A549 (cell line): ENCODE measurements around the gene ATG101. TPM values are rescaled to one million over a fixed set of nuclear protein-coding genes. Genes with fewer than 3 reads are reported as not detected.

Source experiments
- ATAC-seq, 2 experiments: fragments of 200-7000 bp in 1 of 2; fragments of >200 bp in 1 of 2; cut with Nextera tagmentation in 1 of 2; cut with Tn5 transposase in 1 of 2; 3 replicates each; pipeline versions ENCODE4 v1.8.0 to v1.9.1; 2018 to 2020; ENCODE audit warnings: mild to moderate bottlenecking in 1 of 2, moderate library complexity in 1 of 2
- CTCF ChIA-PET: fragments of 300-600 bp; sonication (Branson Sonifier 250); formaldehyde crosslinking; extraction: SDS; loops from one replicate; lab custom pipeline; 2021; ENCODE audit warnings: antibody characterized with exemption, inconsistent platforms; lab: Yijun Ruan, JAX
- POLR2A ChIA-PET: fragments of 350-600 bp; formaldehyde crosslinking; extraction: SDS; loops from one replicate; lab custom pipeline; 2021; ENCODE audit warnings: antibody characterized with exemption, inconsistent platforms; lab: Yijun Ruan, JAX
- DNase-seq, 2 experiments: peaks; one replicate each; pipeline versions ENCODE4 v3.0.0 to v3.0.0-alpha.2; 2011 to 2016; ENCODE audit warnings: low read depth in 1 of 2, low spot score in 1 of 2
- FAIRE-seq: peaks from 2 replicates; lab custom pipeline; 2011; peaks lifted over from hg19 to GRCh38; lab: Jason Lieb, UNC
- H3K27ac ChIP-seq, 2 experiments: fragments of >200 bp; sonication (Bioruptor Twin); formaldehyde crosslinking; 3 replicates each; pipeline ENCODE4 v1.5.1; 2016 to 2017
- H3K4me1 ChIP-seq: fragments of >200 bp; sonication (Bioruptor Twin); formaldehyde crosslinking; 3 replicates; pipeline ENCODE4 v1.6.1; 2016
- H3K4me2 ChIP-seq: fragments of >200 bp; sonication (Bioruptor Twin); formaldehyde crosslinking; 3 replicates; pipeline ENCODE4 v1.6.1; 2016
- H3K4me3 ChIP-seq: fragments of >200 bp; sonication (Bioruptor Twin); formaldehyde crosslinking; 3 replicates; pipeline ENCODE4 v1.5.1; 2016
- H3K9me3 ChIP-seq: fragments of >200 bp; sonication (Bioruptor Twin); formaldehyde crosslinking; 3 replicates; pipeline ENCODE4 v1.6.1; 2016
- EHF ChIP-seq: fragments of 250-450 bp; sonication (Bioruptor Pico); IDR thresholded peaks from 2 replicates; pipeline ENCODE4 v1.5.0; 2020; ENCODE audit warnings: mild to moderate bottlenecking
- EP300 ChIP-seq, 2 experiments: fragments of >200 bp; sonication (Bioruptor Twin); formaldehyde crosslinking; IDR thresholded peaks; 2 replicates in 1 of 2; 3 replicates in 1 of 2; pipeline ENCODE4 v1.6.1; 2016 to 2017
- ESRRA ChIP-seq: fragments of 150-350 bp; IDR thresholded peaks from 2 replicates; pipeline ENCODE4 v1.6.1; 2014; ENCODE audit warnings: mild to moderate bottlenecking, low read length, borderline replicate concordance
- FOSB ChIP-seq: fragments of 250-450 bp; sonication (Bioruptor Pico); IDR thresholded peaks from 2 replicates; pipeline ENCODE4 v1.5.0; 2020; ENCODE audit warnings: mild to moderate bottlenecking, moderate library complexity
- FOXS1 ChIP-seq: fragments of 250-450 bp; sonication (Bioruptor Pico); IDR thresholded peaks from 2 replicates; pipeline ENCODE4 v1.5.0; 2020; ENCODE audit warnings: mild to moderate bottlenecking, moderate library complexity
- HEYL ChIP-seq: fragments of 250-450 bp; sonication (Bioruptor Pico); IDR thresholded peaks from 2 replicates; pipeline ENCODE4 v1.8.0; 2021; ENCODE audit warnings: mild to moderate bottlenecking, moderate library complexity
- HOXA7 ChIP-seq: fragments of 250-450 bp; sonication (Bioruptor Pico); IDR thresholded peaks from 2 replicates; pipeline ENCODE4 v1.5.0; 2020; ENCODE audit warnings: mild to moderate bottlenecking, moderate library complexity
- HOXB13 ChIP-seq: fragments of 250-450 bp; sonication (Bioruptor Pico); IDR thresholded peaks from 2 replicates; pipeline ENCODE4 v1.5.0; 2020; ENCODE audit warnings: low read depth, mild to moderate bottlenecking, moderate library complexity
- HOXB5 ChIP-seq: fragments of 250-450 bp; sonication (Bioruptor Pico); IDR thresholded peaks from 2 replicates; pipeline ENCODE4 v1.5.0; 2020; ENCODE audit warnings: mild to moderate bottlenecking, moderate library complexity
- JUNB ChIP-seq: fragments of >200 bp; sonication (Bioruptor Twin); formaldehyde crosslinking; IDR thresholded peaks from 2 replicates; pipeline ENCODE4 v1.6.1; 2016
- MAFK ChIP-seq: fragments of 450-650 bp; IDR thresholded peaks from 2 replicates; pipeline ENCODE4 v1.6.1; 2014; ENCODE audit not compliant: partially characterized antibody
- MAZ ChIP-seq: fragments of 150-350 bp; IDR thresholded peaks from 2 replicates; pipeline ENCODE4 v1.6.1; 2014; ENCODE audit warnings: antibody characterized with exemption, low read depth, low read length, borderline replicate concordance
- POLR2A ChIP-seq: IDR thresholded peaks from 2 replicates; pipeline ENCODE4 v1.6.1; 2012; ENCODE audit warnings: mild to moderate bottlenecking, low read length
- POLR2AphosphoS2 ChIP-seq: conservative IDR thresholded peaks from 2 replicates; pipeline ENCODE4 v1.6.1; 2012; ENCODE audit warnings: low read length, improper control_type of control experiment, inconsistent platforms
- RARB ChIP-seq: fragments of 250-450 bp; sonication (Bioruptor Pico); IDR thresholded peaks from 2 replicates; pipeline ENCODE4 v1.8.0; 2021; ENCODE audit warnings: mild to moderate bottlenecking, moderate library complexity
- RFX5 ChIP-seq: fragments of 450-650 bp; IDR thresholded peaks from 2 replicates; pipeline ENCODE4 v1.7.1; 2014; ENCODE audit warnings: antibody characterized with exemption, mild to moderate bottlenecking, moderate library complexity
- SREBF2 ChIP-seq: fragments of 450-650 bp; IDR thresholded peaks from 2 replicates; pipeline ENCODE4 v1.6.1; 2014; ENCODE audit warnings: mild to moderate bottlenecking, moderate library complexity
- TFCP2L1 ChIP-seq: fragments of 250-450 bp; sonication (Bioruptor Pico); IDR thresholded peaks from 2 replicates; pipeline ENCODE4 v1.5.0; 2021; ENCODE audit warnings: mild to moderate bottlenecking
- TP53 ChIP-seq: fragments of 250-450 bp; sonication (Bioruptor Pico); IDR thresholded peaks from 2 replicates; pipeline ENCODE4 v1.5.0; 2021; ENCODE audit warnings: mild to moderate bottlenecking, moderate library complexity
- ZFP36 ChIP-seq: fragments of 450-650 bp; IDR thresholded peaks from 2 replicates; pipeline ENCODE4 v1.6.1; 2014; ENCODE audit warnings: borderline replicate concordance; ENCODE audit not compliant: partially characterized antibody
- ZSCAN20 ChIP-seq: fragments of 250-450 bp; sonication (Bioruptor Pico); IDR thresholded peaks from 2 replicates; pipeline ENCODE4 v1.8.0; 2022; ENCODE audit warnings: mild to moderate bottlenecking, moderate library complexity
- WGBS: methylation state at CpG from one replicate; pipeline ENCODE4 v1.1.6; 2017; ENCODE audit errors: missing lambda C conversion rate; 5-methylcytosine and 5-hydroxymethylcytosine counted together
- polyA plus RNA-seq, 4 experiments: library from polyadenylated mRNA; depleted of rRNA in 3 of 4; stranded (reverse); fragments of >200 nt; fragmentation: RNase III in 1 of 4; extraction: RNeasy Plus Mini Kit Qiagen cat#74134 plus additional on column Dnase treatment in 1 of 4; gene quantifications; 2 replicates in 3 of 4; 3 replicates in 1 of 4; pipeline ENCODE4 v1.2.3, GENCODE V29; 2011 to 2017
- TF ChIP-seq, protein P1 (sequence below): fragments of 250-450 bp; sonication (Bioruptor Pico); IDR thresholded peaks from 2 replicates; pipeline ENCODE4 v1.5.0; 2021; ENCODE audit warnings: mild to moderate bottlenecking, moderate library complexity, borderline replicate concordance
- TF ChIP-seq, protein P2 (sequence below): IDR thresholded peaks from 2 replicates; pipeline ENCODE4 v1.6.1; 2012; ENCODE audit warnings: low read depth, borderline replicate concordance
- TF ChIP-seq, protein P3 (sequence below): fragments of 200-600 bp; sonication (generic); IDR thresholded peaks from 2 replicates; pipeline ENCODE4 v1.6.1; 2016; ENCODE audit warnings: antibody characterized with exemption, mild to moderate bottlenecking, moderate library complexity
- TF ChIP-seq, protein P4 (sequence below): fragments of 450-650 bp; IDR thresholded peaks from 2 replicates; pipeline ENCODE4 v1.6.1; 2014; ENCODE audit warnings: antibody characterized with exemption
- TF ChIP-seq, protein P5 (sequence below): fragments of >200 bp; sonication (Bioruptor Twin); formaldehyde crosslinking; IDR thresholded peaks from 3 replicates; pipeline ENCODE4 v1.6.1; 2016

ATG101 gene
- polyA plus RNA-seq, 2 of the 4 experiments (the other 2 are of a cell fraction): 87.9 to 141 TPM

DNA sequence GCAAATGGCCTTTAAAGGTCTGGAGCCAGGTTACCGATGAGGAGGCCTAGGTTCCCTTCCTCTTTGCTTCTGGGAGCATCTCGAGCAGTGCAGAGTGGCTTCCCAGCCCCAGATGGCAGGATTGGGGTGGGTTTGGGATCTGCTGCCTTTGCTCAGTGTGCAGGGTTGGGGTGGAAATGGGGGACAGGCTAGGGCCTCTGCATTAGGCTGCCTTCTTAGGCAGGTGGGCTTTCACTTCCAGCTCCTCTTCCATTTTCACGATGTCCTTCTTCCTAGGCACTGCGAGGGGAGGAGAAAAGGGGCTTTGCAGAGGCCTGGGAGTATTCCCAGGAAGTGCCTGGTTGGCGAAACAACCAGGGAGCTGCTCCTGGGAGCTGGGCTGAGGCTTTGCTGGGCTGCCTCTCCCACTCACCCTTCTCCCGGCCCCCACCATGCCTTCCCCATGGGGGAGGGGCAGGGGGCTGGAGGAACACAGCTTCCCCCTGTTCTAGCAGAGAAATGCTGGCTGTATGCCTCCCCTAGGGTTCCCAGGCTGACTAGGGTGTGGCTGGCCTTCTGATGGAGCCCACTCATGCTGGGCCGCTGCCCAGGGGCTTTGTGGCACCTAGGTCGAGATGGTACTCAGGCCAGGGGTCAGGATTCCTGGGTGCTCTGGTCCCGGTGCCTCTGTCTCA is 16.1 kb upstream of the ATG101 start:
- DNase-seq (peak in 1 of 2 experiments; percentile 65), ATAC-seq (no peak; a peak in 1 of 6 replicates), FAIRE-seq (no peak)
- Histone ChIP-seq H3K4me3 (peak overlapping the region; percentile 75), H3K4me1 (peaks cover 34% of the 10 kb centered on the region), H3K9me3 (no peaks in the 10 kb centered on the region), H3K27ac (peak overlapping the region in 1 of 2 experiments; percentile 95; a peak in 3 of 6 replicates), H3K4me2 (peak overlapping the region; percentile 96)
- ChIA-PET CTCF (interaction anchor here (1.5 to 42.5 kb wide), 3 partner anchors 15 to 29 kb away, joined by 7 to 1730 read pairs (median 10); no protein-coding TSS in a partner anchor), POLR2A (no interaction called here)
- peak; percentile 23; the same call in 1 of the 2 replicates for TF ChIP-seq RARB (CRISPR knock-in tag)
- peak; percentile 19 for TF ChIP-seq MAFK
- peak; percentile 37; the same call in 1 of the 2 replicates for TF ChIP-seq MAZ
- peak; percentile 63 for TF ChIP-seq TP53
- no peak for TF ChIP-seq ZSCAN20
- peak; percentile 64; the same call in 1 of the 2 replicates for TF ChIP-seq POLR2AphosphoS2
- TF ChIP-seq HOXA7 (CRISPR knock-in tag): peak; percentile 65; the same call in 1 of the 2 replicates
- peak; percentile 37 for TF ChIP-seq FOSB
- peak; percentile 82 for TF ChIP-seq TFCP2L1 (CRISPR knock-in tag)
- peak; percentile 74; the same call in 1 of the 2 replicates for TF ChIP-seq HOXB5 (CRISPR knock-in tag)
- TF ChIP-seq, protein P1, sequence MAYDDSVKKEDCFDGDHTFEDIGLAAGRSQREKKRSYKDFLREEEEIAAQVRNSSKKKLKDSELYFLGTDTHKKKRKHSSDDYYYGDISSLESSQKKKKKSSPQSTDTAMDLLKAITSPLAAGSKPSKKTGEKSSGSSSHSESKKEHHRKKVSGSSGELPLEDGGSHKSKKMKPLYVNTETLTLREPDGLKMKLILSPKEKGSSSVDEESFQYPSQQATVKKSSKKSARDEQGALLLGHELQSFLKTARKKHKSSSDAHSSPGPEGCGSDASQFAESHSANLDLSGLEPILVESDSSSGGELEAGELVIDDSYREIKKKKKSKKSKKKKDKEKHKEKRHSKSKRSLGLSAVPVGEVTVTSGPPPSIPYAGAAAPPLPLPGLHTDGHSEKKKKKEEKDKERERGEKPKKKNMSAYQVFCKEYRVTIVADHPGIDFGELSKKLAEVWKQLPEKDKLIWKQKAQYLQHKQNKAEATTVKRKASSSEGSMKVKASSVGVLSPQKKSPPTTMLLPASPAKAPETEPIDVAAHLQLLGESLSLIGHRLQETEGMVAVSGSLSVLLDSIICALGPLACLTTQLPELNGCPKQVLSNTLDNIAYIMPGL: peak; percentile 76; the same call in 1 of the 2 replicates
- TF ChIP-seq ESRRA: no peak
- TF ChIP-seq, protein P2, sequence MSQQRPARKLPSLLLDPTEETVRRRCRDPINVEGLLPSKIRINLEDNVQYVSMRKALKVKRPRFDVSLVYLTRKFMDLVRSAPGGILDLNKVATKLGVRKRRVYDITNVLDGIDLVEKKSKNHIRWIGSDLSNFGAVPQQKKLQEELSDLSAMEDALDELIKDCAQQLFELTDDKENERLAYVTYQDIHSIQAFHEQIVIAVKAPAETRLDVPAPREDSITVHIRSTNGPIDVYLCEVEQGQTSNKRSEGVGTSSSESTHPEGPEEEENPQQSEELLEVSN: no peak
- no peak for TF ChIP-seq ZFP36
- 84% methylated on average over 9 of the region's 9 CpGs for WGBS

DNA sequence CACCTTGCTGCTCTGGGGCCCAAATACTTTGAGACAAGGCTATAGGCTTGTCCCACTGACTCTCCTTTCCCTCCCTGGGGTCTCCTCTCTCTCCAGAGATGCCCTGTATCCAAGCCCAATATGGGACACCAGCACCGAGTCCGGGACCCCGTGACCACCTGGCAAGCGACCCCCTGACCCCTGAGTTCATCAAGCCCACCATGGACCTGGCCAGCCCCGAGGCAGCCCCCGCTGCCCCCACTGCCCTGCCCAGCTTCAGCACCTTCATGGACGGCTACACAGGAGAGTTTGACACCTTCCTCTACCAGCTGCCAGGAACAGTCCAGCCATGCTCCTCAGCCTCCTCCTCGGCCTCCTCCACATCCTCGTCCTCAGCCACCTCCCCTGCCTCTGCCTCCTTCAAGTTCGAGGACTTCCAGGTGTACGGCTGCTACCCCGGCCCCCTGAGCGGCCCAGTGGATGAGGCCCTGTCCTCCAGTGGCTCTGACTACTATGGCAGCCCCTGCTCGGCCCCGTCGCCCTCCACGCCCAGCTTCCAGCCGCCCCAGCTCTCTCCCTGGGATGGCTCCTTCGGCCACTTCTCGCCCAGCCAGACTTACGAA is 15.4 kb upstream of the ATG101 start:
- TF ChIP-seq EHF (CRISPR knock-in tag): peak; percentile 2; the same call in 1 of the 2 replicates
- TF ChIP-seq, protein P3, sequence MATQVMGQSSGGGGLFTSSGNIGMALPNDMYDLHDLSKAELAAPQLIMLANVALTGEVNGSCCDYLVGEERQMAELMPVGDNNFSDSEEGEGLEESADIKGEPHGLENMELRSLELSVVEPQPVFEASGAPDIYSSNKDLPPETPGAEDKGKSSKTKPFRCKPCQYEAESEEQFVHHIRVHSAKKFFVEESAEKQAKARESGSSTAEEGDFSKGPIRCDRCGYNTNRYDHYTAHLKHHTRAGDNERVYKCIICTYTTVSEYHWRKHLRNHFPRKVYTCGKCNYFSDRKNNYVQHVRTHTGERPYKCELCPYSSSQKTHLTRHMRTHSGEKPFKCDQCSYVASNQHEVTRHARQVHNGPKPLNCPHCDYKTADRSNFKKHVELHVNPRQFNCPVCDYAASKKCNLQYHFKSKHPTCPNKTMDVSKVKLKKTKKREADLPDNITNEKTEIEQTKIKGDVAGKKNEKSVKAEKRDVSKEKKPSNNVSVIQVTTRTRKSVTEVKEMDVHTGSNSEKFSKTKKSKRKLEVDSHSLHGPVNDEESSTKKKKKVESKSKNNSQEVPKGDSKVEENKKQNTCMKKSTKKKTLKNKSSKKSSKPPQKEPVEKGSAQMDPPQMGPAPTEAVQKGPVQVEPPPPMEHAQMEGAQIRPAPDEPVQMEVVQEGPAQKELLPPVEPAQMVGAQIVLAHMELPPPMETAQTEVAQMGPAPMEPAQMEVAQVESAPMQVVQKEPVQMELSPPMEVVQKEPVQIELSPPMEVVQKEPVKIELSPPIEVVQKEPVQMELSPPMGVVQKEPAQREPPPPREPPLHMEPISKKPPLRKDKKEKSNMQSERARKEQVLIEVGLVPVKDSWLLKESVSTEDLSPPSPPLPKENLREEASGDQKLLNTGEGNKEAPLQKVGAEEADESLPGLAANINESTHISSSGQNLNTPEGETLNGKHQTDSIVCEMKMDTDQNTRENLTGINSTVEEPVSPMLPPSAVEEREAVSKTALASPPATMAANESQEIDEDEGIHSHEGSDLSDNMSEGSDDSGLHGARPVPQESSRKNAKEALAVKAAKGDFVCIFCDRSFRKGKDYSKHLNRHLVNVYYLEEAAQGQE: peak; percentile 12; the same call in 1 of the 2 replicates
- TF ChIP-seq, protein P4, sequence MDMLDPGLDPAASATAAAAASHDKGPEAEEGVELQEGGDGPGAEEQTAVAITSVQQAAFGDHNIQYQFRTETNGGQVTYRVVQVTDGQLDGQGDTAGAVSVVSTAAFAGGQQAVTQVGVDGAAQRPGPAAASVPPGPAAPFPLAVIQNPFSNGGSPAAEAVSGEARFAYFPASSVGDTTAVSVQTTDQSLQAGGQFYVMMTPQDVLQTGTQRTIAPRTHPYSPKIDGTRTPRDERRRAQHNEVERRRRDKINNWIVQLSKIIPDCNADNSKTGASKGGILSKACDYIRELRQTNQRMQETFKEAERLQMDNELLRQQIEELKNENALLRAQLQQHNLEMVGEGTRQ: peak; percentile 7; the same call in 1 of the 2 replicates
- 0 out of 2 replicates have a peak, but pooled peaks have one; percentile 7 for TF ChIP-seq FOSB
- no peak for TF ChIP-seq SREBF2
- peak; percentile 24; the same call in 1 of the 2 replicates for TF ChIP-seq ZSCAN20
- TF ChIP-seq, protein P5, sequence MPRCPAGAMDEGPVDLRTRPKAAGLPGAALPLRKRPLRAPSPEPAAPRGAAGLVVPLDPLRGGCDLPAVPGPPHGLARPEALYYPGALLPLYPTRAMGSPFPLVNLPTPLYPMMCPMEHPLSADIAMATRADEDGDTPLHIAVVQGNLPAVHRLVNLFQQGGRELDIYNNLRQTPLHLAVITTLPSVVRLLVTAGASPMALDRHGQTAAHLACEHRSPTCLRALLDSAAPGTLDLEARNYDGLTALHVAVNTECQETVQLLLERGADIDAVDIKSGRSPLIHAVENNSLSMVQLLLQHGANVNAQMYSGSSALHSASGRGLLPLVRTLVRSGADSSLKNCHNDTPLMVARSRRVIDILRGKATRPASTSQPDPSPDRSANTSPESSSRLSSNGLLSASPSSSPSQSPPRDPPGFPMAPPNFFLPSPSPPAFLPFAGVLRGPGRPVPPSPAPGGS: no peak
- TF ChIP-seq POLR2A: no peak
- TF ChIP-seq FOXS1 (CRISPR knock-in tag): no peak
- peak; percentile 66; the same call in 1 of the 2 replicates for TF ChIP-seq HOXB13 (CRISPR knock-in tag)
- no peak for TF ChIP-seq RFX5
- TF ChIP-seq JUNB: no peak
- TF ChIP-seq POLR2AphosphoS2: peak; percentile 86
- 0 out of 2 replicates have a peak, but pooled peaks have one; percentile 2 for TF ChIP-seq HEYL (CRISPR knock-in tag)
- TF ChIP-seq EP300 (IDR thresholded peaks at IDR 0.05): no peak
- TF ChIP-seq HOXA7 (CRISPR knock-in tag): no peak; the same call in 1 of the 2 replicates
- TF ChIP-seq, all 56 proteins: peak for 8
- Histone ChIP-seq H3K9me3 (no peaks in the 10 kb centered on the region), H3K4me1 (peaks cover 34% of the 10 kb centered on the region), H3K27ac (peak overlapping the region in 1 of 2 experiments; percentile 28; a peak in 1 of 6 replicates), H3K4me3 (no peak overlapping the region), H3K4me2 (peak overlapping the region; percentile 96; the same call in 1 of the 3 replicates)
- ATAC-seq (peak in 1 of 2 experiments; percentile 0; a peak in 1 of 6 replicates), FAIRE-seq (no peak), DNase-seq (peak in 1 of 2 experiments; percentile 68)
- ChIA-PET POLR2A (interaction anchor here (1.2 kb wide), 1 partner anchor 15 kb away, joined by 3 read pairs; the partner anchor contains the start of gene ATG101), CTCF (interaction anchor here (1.1 to 42.5 kb wide), 5 partner anchors 14 to 30 kb away, joined by 3 to 1730 read pairs (median 7); no protein-coding TSS in a partner anchor)
- 92% methylated on average over 21 of the region's 21 CpGs for WGBS
